Common myeloid progenitor, CD34-positive (primary cell): ENCODE data around the gene MSI2.

Source experiments
- CTCF ChIA-PET: fragments of 350-600 bp; sonication (Branson Sonifier 250); formaldehyde crosslinking; loops from one replicate; lab custom pipeline; 2021; ENCODE audit warnings: antibody characterized with exemption; lab: Charles Lee
- POLR2A ChIA-PET: fragments of 350-600 bp; sonication (Branson Sonifier 250); formaldehyde crosslinking; loops from one replicate; lab custom pipeline; 2021; ENCODE audit warnings: antibody characterized with exemption; lab: Charles Lee
- DNase-seq, 3 donors: peaks; one replicate each; pipeline versions ENCODE4 v3.0.0 to v3.0.0-alpha.2; 2013
- H3K27ac ChIP-seq, 2 experiments: 1 replicate in 1 of 2; 2 replicates in 1 of 2; pipeline ENCODE4 v1.7.0; 2013; ENCODE audit warnings: inconsistent platforms in 2 of 2, low read length in 2 of 2, mild to moderate bottlenecking in 2 of 2, low read depth in 1 of 2, moderate library complexity in 1 of 2; ENCODE audit not compliant: severe bottlenecking in 2 of 2, insufficient read depth in 1 of 2, poor library complexity in 1 of 2
- H3K27me3 ChIP-seq, 5 experiments: replicated peaks in 2 of 5; 1 replicate in 3 of 5; 2 replicates in 2 of 5; pipeline versions ENCODE4 v1.6.1 to v1.7.0; 2013; ENCODE audit warnings: low read length in 4 of 5, mild to moderate bottlenecking in 2 of 5, moderate library complexity in 2 of 5, inconsistent platforms in 1 of 5; ENCODE audit not compliant: insufficient read depth in 5 of 5, control insufficient read depth in 4 of 5
- H3K36me3 ChIP-seq, 4 experiments: 1 replicate in 2 of 4; 2 replicates in 2 of 4; pipeline versions ENCODE4 v1.6.1 to v1.7.0; 2013; ENCODE audit warnings: low read length in 3 of 4, control low read depth in 1 of 4, mild to moderate bottlenecking in 1 of 4; ENCODE audit not compliant: control insufficient read depth in 4 of 4, insufficient read depth in 4 of 4
- H3K4me1 ChIP-seq, 4 experiments: 1 replicate in 3 of 4; 2 replicates in 1 of 4; pipeline versions ENCODE4 v1.6.1 to v1.7.1; 2013; ENCODE audit warnings: low read length in 3 of 4, mild to moderate bottlenecking in 3 of 4, control low read depth in 1 of 4, inconsistent platforms in 1 of 4, moderate library complexity in 1 of 4; ENCODE audit not compliant: control insufficient read depth in 4 of 4, insufficient read depth in 4 of 4; ENCODE audit errors: control extremely low read depth in 1 of 4
- H3K4me3 ChIP-seq, 7 experiments: 1 replicate in 4 of 7; 2 replicates in 3 of 7; pipeline versions ENCODE4 v1.5.1 to v1.7.0; 2013; ENCODE audit warnings: mild to moderate bottlenecking in 7 of 7, low read length in 6 of 7, moderate library complexity in 6 of 7, inconsistent platforms in 2 of 7, low read depth in 2 of 7, control low read depth in 1 of 7; ENCODE audit not compliant: insufficient read depth in 4 of 7, control insufficient read depth in 1 of 7; ENCODE audit errors: extremely low read depth in 1 of 7
- H3K9me3 ChIP-seq, 5 experiments: 1 replicate in 4 of 5; 2 replicates in 1 of 5; pipeline versions ENCODE4 v1.6.1 to v1.7.1; 2013; ENCODE audit warnings: low read length in 4 of 5, mild to moderate bottlenecking in 2 of 5, inconsistent platforms in 1 of 5, low read depth in 1 of 5, moderate library complexity in 1 of 5; ENCODE audit not compliant: control insufficient read depth in 4 of 5, insufficient read depth in 2 of 5; ENCODE audit errors: control extremely low read depth in 1 of 5
- WGBS: methylation state at CpG from one replicate; pipeline ENCODE4 v1.1.5; 2013; ENCODE audit not compliant: insufficient coverage; 5-methylcytosine and 5-hydroxymethylcytosine counted together

Gene MSI2

GRCh38 chr17:57632294-57632693 is 376.0 kb downstream of the MSI2 start:
- peaks cover 13 to 97% (median 75%) of the 10 kb centered on the region in 4 experiments for H3K36me3 ChIP-seq
- DNase-seq = no peak
- ChIA-PET POLR2A (no interaction called here), CTCF (interaction anchor here (1.0 to 1.3 kb wide), 2 partner anchors 9 to 10 kb away, joined by 3 to 6 read pairs; no protein-coding TSS in a partner anchor)
- H3K27ac ChIP-seq = no peak overlapping the region
- 100% methylated on average over 3 of the region's 5 CpGs for WGBS
- H3K4me1 ChIP-seq = no peaks in the 10 kb centered on the region
- no peaks in the 10 kb centered on the region for H3K9me3 ChIP-seq
- no peak overlapping the region for H3K4me3 ChIP-seq
- no peaks in the 10 kb centered on the region for H3K27me3 ChIP-seq

GRCh38 chr17:57633236-57633635 is 376.9 kb downstream of the MSI2 start:
- Histone ChIP-seq H3K9me3 (no peaks in the 10 kb centered on the region), H3K36me3 (peaks cover 13 to 97% (median 76%) of the 10 kb centered on the region in 4 experiments), H3K4me3 (no peak overlapping the region), H3K4me1 (no peaks in the 10 kb centered on the region), H3K27me3 (no peaks in the 10 kb centered on the region), H3K27ac (no peak overlapping the region)
- ChIA-PET POLR2A (no interaction called here), CTCF (no interaction called here)
- DNase-seq = no peak
- 90% methylated on average over 14 of the region's 14 CpGs for WGBS

DNA sequence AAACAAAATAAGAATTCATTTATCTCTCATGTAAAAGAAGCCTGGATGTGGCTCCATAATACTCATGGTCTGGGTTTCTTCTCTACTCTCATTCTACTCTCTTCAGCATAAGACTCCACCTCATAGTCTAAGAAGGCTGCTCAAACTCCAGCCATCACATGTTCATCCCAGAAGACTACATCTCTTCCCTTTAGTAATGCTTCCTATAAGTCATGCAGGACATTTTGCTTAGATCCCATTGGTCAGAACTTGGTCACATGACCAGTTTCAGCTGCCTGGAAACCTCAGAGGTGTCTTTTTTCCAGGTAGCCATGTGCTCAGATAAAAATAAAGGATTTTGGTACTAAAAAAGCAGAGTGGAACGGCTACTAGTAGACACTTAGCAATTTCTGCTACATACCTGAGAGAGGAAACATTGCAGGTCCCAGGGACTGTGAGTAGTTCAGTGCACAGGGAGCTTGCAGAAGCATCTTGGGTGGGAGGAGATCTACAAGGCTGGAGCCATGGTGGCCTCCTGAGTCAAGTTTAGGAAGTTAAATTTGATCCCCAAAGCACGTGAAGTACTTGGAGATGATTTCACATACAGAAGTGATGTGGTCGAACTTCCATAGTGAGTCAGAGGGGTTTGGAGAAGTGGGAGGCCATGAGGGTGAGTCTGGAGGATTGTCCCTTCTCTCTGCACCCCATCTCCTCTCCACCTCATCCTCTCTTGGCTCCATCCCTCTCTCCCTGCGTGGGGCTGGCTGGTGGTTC is 378.6 kb downstream of the MSI2 start:
- Histone ChIP-seq H3K36me3 (peaks cover 13 to 99% (median 73%) of the 10 kb centered on the region in 4 experiments), H3K27ac (no peak overlapping the region), H3K4me3 (no peak overlapping the region), H3K9me3 (no peaks in the 10 kb centered on the region), H3K4me1 (no peaks in the 10 kb centered on the region), H3K27me3 (no peaks in the 10 kb centered on the region)
- POLR2A ChIA-PET = no interaction called here
- WGBS = 100% methylated on average over 2 of the region's 4 CpGs
- CTCF ChIA-PET = interaction anchor here (1.7 kb wide), 1 partner anchor 12 kb away, joined by 4 read pairs; no protein-coding TSS in a partner anchor
- no peak for DNase-seq

GRCh38 chr17:57636274-57636673 is 380.0 kb downstream of the MSI2 start:
- ChIA-PET POLR2A (no interaction called here), CTCF (interaction anchor here (1.0 to 1.7 kb wide), 2 partner anchors 9 to 13 kb away, joined by 3 to 4 read pairs; no protein-coding TSS in a partner anchor)
- Histone ChIP-seq H3K36me3 (peaks cover 9 to 99% (median 72%) of the 10 kb centered on the region in 4 experiments), H3K9me3 (no peaks in the 10 kb centered on the region), H3K4me1 (no peaks in the 10 kb centered on the region), H3K27ac (no peak overlapping the region), H3K27me3 (no peaks in the 10 kb centered on the region), H3K4me3 (no peak overlapping the region)
- WGBS = 84% methylated on average over 8 of the region's 9 CpGs
- DNase-seq = no peak

DNA sequence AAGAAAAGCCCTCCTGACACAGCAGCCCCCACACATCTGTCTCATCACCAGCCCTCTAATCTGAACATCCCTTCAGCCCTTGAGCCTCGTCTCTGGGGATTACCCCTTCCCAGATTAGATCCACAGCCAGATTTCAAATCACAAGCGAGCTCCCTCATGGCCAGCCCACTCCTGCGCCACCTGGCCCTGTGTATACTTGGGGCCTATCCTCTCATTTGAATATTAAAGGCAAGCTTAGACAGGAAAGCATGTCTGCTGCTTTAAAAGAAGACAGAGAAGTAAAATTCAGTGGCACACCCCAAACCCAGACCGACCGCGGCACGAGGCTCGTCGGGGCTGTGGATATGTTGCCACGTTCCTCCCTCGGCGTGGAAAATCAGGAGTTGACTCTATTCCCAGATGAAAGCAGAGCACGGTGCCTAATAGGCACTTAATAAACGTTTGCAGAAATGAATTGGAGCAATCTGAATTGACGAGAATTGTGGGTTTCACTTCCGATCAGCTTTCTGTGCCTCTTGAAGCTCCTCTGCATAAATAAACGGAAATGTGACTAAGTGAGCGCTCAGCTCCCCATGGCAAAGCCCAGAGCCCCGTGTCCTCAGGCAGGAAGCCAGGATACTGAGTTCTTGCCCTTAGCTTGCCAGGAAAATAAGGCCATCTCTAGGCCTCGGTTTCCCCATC is 380.8 kb downstream of the MSI2 start:
- Histone ChIP-seq H3K9me3 (no peaks in the 10 kb centered on the region), H3K4me1 (no peaks in the 10 kb centered on the region), H3K4me3 (no peak overlapping the region), H3K27me3 (no peaks in the 10 kb centered on the region), H3K27ac (no peak overlapping the region), H3K36me3 (peaks cover 9 to 98% (median 73%) of the 10 kb centered on the region in 4 experiments)
- ChIA-PET CTCF (interaction anchor here (1.1 kb wide), 2 partner anchors 9 to 13 kb away, joined by 3 read pairs; no protein-coding TSS in a partner anchor), POLR2A (no interaction called here)
- 94% methylated on average over 17 of the region's 20 CpGs for WGBS
- no peak for DNase-seq

DNA sequence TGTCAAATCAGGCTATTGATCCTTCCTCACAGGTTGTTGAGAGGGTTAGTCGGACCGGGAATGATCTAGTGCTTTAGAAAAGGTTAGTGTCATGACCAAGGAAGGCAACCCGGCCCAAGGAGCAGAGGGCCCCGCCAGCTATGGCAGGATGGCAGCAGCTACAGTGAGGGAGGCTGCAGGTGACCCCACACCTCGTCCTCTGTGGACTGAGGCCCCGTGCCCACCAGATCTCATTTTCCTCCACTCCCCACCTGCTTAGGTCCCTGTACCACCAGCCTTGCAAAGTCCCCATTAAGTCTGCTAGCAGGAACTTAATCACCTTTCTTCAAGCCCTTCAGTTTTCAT is 381.3 kb downstream of the MSI2 start:
- H3K36me3 ChIP-seq = peaks cover 11 to 98% (median 75%) of the 10 kb centered on the region in 4 experiments
- no peak overlapping the region for H3K4me3 ChIP-seq
- H3K27me3 ChIP-seq = no peaks in the 10 kb centered on the region
- DNase-seq = no peak
- no peaks in the 10 kb centered on the region for H3K4me1 ChIP-seq
- no peaks in the 10 kb centered on the region for H3K9me3 ChIP-seq
- no peak overlapping the region for H3K27ac ChIP-seq
- ChIA-PET CTCF (interaction anchor here (1.1 kb wide), 2 partner anchors 10 to 14 kb away, joined by 3 read pairs; no protein-coding TSS in a partner anchor), POLR2A (no interaction called here)
- 94% methylated on average over 4 of the region's 6 CpGs for WGBS

DNA sequence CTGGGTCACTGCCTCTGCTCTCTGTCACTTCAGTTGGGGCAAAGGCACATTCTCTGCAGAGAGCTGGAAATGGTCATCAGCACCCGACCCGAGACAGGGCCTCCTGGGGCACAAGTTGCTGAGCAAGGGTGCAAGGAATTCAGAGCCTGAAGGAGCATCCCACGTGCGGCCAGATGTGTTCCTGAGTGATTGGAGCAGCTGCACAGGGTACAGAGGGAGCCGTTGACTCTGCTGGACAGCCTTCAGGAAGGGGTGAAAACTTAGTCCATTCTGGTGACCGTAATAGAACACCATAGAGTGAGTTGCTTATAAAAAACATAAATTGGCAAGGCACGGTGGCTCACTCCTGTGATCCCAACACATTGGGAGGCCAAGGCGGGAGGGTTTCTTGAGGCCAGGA is 382.0 kb downstream of the MSI2 start:
- 95% methylated on average over 7 of the region's 8 CpGs for WGBS
- CTCF ChIA-PET = interaction anchor here (1.6 kb wide), 1 partner anchor 10 kb away, joined by 3 read pairs; no protein-coding TSS in a partner anchor

More for the DNA sequence above, 382.0 kb downstream of the MSI2 start:
- DNase-seq = no peak
- Histone ChIP-seq H3K9me3 (no peaks in the 10 kb centered on the region), H3K4me1 (no peaks in the 10 kb centered on the region), H3K4me3 (no peak overlapping the region), H3K27me3 (no peaks in the 10 kb centered on the region), H3K36me3 (peaks cover 12 to 98% (median 74%) of the 10 kb centered on the region in 4 experiments), H3K27ac (no peak overlapping the region)
- POLR2A ChIA-PET = no interaction called here
